Gastroesophageal sphincter (tissue), 4 donors: ENCODE measurements around the gene PROZ. TPM values are rescaled to one million over a fixed set of nuclear protein-coding genes. Genes with fewer than 3 reads are reported as not detected.

Experiments
- ATAC-seq: fragments of 150-250 bp; one replicate; pipeline ENCODE4 v1.9.1; 2016; ENCODE audit warnings: mild to moderate bottlenecking, moderate library complexity
- H3K27ac ChIP-seq, 4 donors: fragments of 200-600 bp; sonication (generic) in 3 of 4; 1 replicate in 3 of 4; 2 replicates in 1 of 4; pipeline ENCODE4 v1.5.1; 2016 to 2019
- H3K27me3 ChIP-seq: fragments of 200-600 bp; sonication (generic); one replicate; pipeline ENCODE4 v1.5.1; 2019
- H3K36me3 ChIP-seq, 2 donors: fragments of 200-600 bp; sonication (generic); one replicate each; pipeline ENCODE4 v1.5.1; 2019; ENCODE audit warnings: control low read depth in 1 of 2
- H3K4me1 ChIP-seq, 3 donors: fragments of 200-600 bp; sonication (generic); 1 replicate in 2 of 3; 2 replicates in 1 of 3; pipeline ENCODE4 v1.5.1; 2016 to 2019; ENCODE audit warnings: control low read depth in 2 of 3
- H3K4me3 ChIP-seq, 2 donors: fragments of 200-600 bp; sonication (generic); one replicate each; pipeline ENCODE4 v1.5.1; 2019; ENCODE audit warnings: mild to moderate bottlenecking in 1 of 2, moderate library complexity in 1 of 2
- H3K9me3 ChIP-seq, 3 donors: fragments of 200-600 bp; sonication (generic); one replicate each; pipeline ENCODE4 v1.5.1; 2017 to 2019; ENCODE audit warnings: control low read depth in 2 of 3
- CTCF ChIP-seq, 4 experiments: fragments of 200-600 bp in 2 of 4; fragments of 450-650 bp in 2 of 4; sonication (generic) in 1 of 4; IDR thresholded peaks; one replicate each; pipeline ENCODE4 v1.5.1; 2017 to 2019; ENCODE audit warnings: antibody characterized with exemption in 4 of 4, mild to moderate bottlenecking in 2 of 4, moderate library complexity in 2 of 4
- EP300 ChIP-seq: sonication (generic); formaldehyde crosslinking; IDR thresholded peaks from one replicate; pipeline ENCODE4 v1.6.1; 2017; ENCODE audit warnings: antibody characterized with exemption, mild to moderate bottlenecking
- POLR2A ChIP-seq, 2 donors: fragments of 450-650 bp; IDR thresholded peaks; one replicate each; pipeline ENCODE4 v1.6.1; 2017; ENCODE audit warnings: antibody characterized with exemption in 2 of 2, mild to moderate bottlenecking in 2 of 2, moderate library complexity in 1 of 2
- POLR2AphosphoS5 ChIP-seq: sonication (generic); formaldehyde crosslinking; IDR thresholded peaks from one replicate; pipeline ENCODE4 v1.6.1; 2017; ENCODE audit warnings: antibody characterized with exemption
- WGBS, 2 donors: methylation state at CpG; one replicate each; pipeline ENCODE4 v1.1.5; 2018; ENCODE audit warnings: low coverage in 1 of 2; 5-methylcytosine and 5-hydroxymethylcytosine counted together
- total RNA-seq, 4 donors: library from RNA; depleted of rRNA; stranded (reverse); fragments of >200 nt; gene quantifications; one replicate each; pipeline ENCODE4 v1.1.0, GENCODE V29; 2016

Gene PROZ
- total RNA-seq, 4 donors from 2014 or later: not detected

- H3K4me1 ChIP-seq: no peaks in the 10 kb centered on the region
- TF ChIP-seq CTCF (IDR thresholded peaks at IDR 0.05): no peak
- H3K4me3 ChIP-seq: no peak overlapping the region
- no peaks in the 10 kb centered on the region for H3K9me3 ChIP-seq
- no peaks in the 10 kb centered on the region for H3K27me3 ChIP-seq
- H3K36me3 ChIP-seq: peaks cover 0 to 16% of the 10 kb centered on the region in 2 donors
- 60 to 70% methylated on average over 1 to 4 of the region's 15 CpGs for WGBS, 2 donors
- no peak for ATAC-seq
- no peak overlapping the region for H3K27ac ChIP-seq
Measured at GRCh38 chr13:113145911-113146598, 12.4 kb upstream of the PROZ start.

GRCh38 chr13:113146750-113147149 lies 11.7 kb upstream of the PROZ start:
- WGBS, 2 donors: 40 to 72% methylated on average over 1 to 3 of the region's 9 CpGs
- Histone ChIP-seq H3K9me3 (no peaks in the 10 kb centered on the region), H3K4me3 (no peak overlapping the region), H3K4me1 (no peaks in the 10 kb centered on the region), H3K36me3 (peaks cover 0 to 14% of the 10 kb centered on the region in 2 donors), H3K27ac (no peak overlapping the region), H3K27me3 (no peaks in the 10 kb centered on the region)
- TF ChIP-seq POLR2A (IDR thresholded peaks at IDR 0.05) (no peak), CTCF (IDR thresholded peaks at IDR 0.05) (no peak)
- no peak for ATAC-seq

- TF ChIP-seq CTCF (IDR thresholded peaks at IDR 0.05) (no peak), EP300 (no peak), POLR2AphosphoS5 (no peak), POLR2A (IDR thresholded peaks at IDR 0.05) (no peak)
- no peaks in the 10 kb centered on the region for H3K9me3 ChIP-seq
- no peak overlapping the region for H3K4me3 ChIP-seq
- WGBS, 2 donors: 89 to 92% methylated on average over 2 to 6 of the region's 8 CpGs
- peaks cover 0 to 4% (median 0%) of the 10 kb centered on the region in 3 donors for H3K4me1 ChIP-seq
- H3K36me3 ChIP-seq: peaks cover 0 to 14% of the 10 kb centered on the region in 2 donors
- H3K27ac ChIP-seq: no peak overlapping the region
- no peaks in the 10 kb centered on the region for H3K27me3 ChIP-seq
- ATAC-seq: no peak
Measured at GRCh38 chr13:113147206-113147605, 11.2 kb upstream of the PROZ start.

- no peaks in the 10 kb centered on the region for H3K27me3 ChIP-seq
- H3K4me3 ChIP-seq: no peak overlapping the region
- ATAC-seq: no peak
- no peak overlapping the region for H3K27ac ChIP-seq
- 92 to 94% methylated on average over 10 to 13 of the region's 13 CpGs for WGBS, 2 donors
- H3K4me1 ChIP-seq: peaks cover 0 to 16% (median 7%) of the 10 kb centered on the region in 3 donors
- TF ChIP-seq EP300 (no peak), CTCF (IDR thresholded peaks at IDR 0.05) (no peak), POLR2AphosphoS5 (no peak), POLR2A (IDR thresholded peaks at IDR 0.05) (no peak)
- peaks cover 0 to 12% of the 10 kb centered on the region in 2 donors for H3K36me3 ChIP-seq
- H3K9me3 ChIP-seq: no peaks in the 10 kb centered on the region
Measured at GRCh38 chr13:113148407-113148806, 10.0 kb upstream of the PROZ start.

- Histone ChIP-seq H3K27me3 (no peaks in the 10 kb centered on the region), H3K9me3 (no peaks in the 10 kb centered on the region), H3K4me3 (no peak overlapping the region), H3K27ac (no peak overlapping the region), H3K4me1 (peaks cover 0 to 17% (median 7%) of the 10 kb centered on the region in 3 donors), H3K36me3 (peaks cover 0 to 6% of the 10 kb centered on the region in 2 donors)
- no peak for ATAC-seq
- WGBS, 2 donors: 90 to 94% methylated on average over 7 to 8 of the region's 38 CpGs
- TF ChIP-seq POLR2A (IDR thresholded peaks at IDR 0.05) (no peak), CTCF (IDR thresholded peaks at IDR 0.05) (no peak), EP300 (no peak), POLR2AphosphoS5 (no peak)
Measured at GRCh38 chr13:113148940-113149503, 9.4 kb upstream of the PROZ start.
